ENCODE data around the gene CAMKMT.

- TF ChIP-seq, protein P1, sequence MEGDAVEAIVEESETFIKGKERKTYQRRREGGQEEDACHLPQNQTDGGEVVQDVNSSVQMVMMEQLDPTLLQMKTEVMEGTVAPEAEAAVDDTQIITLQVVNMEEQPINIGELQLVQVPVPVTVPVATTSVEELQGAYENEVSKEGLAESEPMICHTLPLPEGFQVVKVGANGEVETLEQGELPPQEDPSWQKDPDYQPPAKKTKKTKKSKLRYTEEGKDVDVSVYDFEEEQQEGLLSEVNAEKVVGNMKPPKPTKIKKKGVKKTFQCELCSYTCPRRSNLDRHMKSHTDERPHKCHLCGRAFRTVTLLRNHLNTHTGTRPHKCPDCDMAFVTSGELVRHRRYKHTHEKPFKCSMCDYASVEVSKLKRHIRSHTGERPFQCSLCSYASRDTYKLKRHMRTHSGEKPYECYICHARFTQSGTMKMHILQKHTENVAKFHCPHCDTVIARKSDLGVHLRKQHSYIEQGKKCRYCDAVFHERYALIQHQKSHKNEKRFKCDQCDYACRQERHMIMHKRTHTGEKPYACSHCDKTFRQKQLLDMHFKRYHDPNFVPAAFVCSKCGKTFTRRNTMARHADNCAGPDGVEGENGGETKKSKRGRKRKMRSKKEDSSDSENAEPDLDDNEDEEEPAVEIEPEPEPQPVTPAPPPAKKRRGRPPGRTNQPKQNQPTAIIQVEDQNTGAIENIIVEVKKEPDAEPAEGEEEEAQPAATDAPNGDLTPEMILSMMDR (conservative IDR thresholded peaks at IDR 0.05; ENCODE audit: low read depth in 2 of 2), result no peak
- TF ChIP-seq EZH2 (IDR thresholded peaks at IDR 0.05; ENCODE audit: low read depth, unreplicated experiment) (no peak), POLR2AphosphoS5 (IDR thresholded peaks at IDR 0.05; ENCODE audit: low read depth) (no peak), CREB1 (CRISPR knock-in tag; IDR thresholded peaks at IDR 0.05; ENCODE audit: low read depth) (no peak), NANOG (IDR thresholded peaks at IDR 0.05; ENCODE audit: borderline replicate concordance) (no peak), EZH2phosphoT487 (IDR thresholded peaks at IDR 0.05; ENCODE audit: unreplicated experiment) (no peak), ZNF114 (CRISPR knock-in tag; IDR thresholded peaks at IDR 0.05) (no peak), JUNB (IDR thresholded peaks at IDR 0.05; ENCODE audit: unreplicated experiment) (no peak), ZNF331 (CRISPR knock-in tag; IDR thresholded peaks at IDR 0.05; ENCODE audit: low read depth) (no peak), STAT1 (IDR thresholded peaks at IDR 0.05; ENCODE audit: unreplicated experiment) (no peak)
- TF ChIP-seq, protein P2, sequence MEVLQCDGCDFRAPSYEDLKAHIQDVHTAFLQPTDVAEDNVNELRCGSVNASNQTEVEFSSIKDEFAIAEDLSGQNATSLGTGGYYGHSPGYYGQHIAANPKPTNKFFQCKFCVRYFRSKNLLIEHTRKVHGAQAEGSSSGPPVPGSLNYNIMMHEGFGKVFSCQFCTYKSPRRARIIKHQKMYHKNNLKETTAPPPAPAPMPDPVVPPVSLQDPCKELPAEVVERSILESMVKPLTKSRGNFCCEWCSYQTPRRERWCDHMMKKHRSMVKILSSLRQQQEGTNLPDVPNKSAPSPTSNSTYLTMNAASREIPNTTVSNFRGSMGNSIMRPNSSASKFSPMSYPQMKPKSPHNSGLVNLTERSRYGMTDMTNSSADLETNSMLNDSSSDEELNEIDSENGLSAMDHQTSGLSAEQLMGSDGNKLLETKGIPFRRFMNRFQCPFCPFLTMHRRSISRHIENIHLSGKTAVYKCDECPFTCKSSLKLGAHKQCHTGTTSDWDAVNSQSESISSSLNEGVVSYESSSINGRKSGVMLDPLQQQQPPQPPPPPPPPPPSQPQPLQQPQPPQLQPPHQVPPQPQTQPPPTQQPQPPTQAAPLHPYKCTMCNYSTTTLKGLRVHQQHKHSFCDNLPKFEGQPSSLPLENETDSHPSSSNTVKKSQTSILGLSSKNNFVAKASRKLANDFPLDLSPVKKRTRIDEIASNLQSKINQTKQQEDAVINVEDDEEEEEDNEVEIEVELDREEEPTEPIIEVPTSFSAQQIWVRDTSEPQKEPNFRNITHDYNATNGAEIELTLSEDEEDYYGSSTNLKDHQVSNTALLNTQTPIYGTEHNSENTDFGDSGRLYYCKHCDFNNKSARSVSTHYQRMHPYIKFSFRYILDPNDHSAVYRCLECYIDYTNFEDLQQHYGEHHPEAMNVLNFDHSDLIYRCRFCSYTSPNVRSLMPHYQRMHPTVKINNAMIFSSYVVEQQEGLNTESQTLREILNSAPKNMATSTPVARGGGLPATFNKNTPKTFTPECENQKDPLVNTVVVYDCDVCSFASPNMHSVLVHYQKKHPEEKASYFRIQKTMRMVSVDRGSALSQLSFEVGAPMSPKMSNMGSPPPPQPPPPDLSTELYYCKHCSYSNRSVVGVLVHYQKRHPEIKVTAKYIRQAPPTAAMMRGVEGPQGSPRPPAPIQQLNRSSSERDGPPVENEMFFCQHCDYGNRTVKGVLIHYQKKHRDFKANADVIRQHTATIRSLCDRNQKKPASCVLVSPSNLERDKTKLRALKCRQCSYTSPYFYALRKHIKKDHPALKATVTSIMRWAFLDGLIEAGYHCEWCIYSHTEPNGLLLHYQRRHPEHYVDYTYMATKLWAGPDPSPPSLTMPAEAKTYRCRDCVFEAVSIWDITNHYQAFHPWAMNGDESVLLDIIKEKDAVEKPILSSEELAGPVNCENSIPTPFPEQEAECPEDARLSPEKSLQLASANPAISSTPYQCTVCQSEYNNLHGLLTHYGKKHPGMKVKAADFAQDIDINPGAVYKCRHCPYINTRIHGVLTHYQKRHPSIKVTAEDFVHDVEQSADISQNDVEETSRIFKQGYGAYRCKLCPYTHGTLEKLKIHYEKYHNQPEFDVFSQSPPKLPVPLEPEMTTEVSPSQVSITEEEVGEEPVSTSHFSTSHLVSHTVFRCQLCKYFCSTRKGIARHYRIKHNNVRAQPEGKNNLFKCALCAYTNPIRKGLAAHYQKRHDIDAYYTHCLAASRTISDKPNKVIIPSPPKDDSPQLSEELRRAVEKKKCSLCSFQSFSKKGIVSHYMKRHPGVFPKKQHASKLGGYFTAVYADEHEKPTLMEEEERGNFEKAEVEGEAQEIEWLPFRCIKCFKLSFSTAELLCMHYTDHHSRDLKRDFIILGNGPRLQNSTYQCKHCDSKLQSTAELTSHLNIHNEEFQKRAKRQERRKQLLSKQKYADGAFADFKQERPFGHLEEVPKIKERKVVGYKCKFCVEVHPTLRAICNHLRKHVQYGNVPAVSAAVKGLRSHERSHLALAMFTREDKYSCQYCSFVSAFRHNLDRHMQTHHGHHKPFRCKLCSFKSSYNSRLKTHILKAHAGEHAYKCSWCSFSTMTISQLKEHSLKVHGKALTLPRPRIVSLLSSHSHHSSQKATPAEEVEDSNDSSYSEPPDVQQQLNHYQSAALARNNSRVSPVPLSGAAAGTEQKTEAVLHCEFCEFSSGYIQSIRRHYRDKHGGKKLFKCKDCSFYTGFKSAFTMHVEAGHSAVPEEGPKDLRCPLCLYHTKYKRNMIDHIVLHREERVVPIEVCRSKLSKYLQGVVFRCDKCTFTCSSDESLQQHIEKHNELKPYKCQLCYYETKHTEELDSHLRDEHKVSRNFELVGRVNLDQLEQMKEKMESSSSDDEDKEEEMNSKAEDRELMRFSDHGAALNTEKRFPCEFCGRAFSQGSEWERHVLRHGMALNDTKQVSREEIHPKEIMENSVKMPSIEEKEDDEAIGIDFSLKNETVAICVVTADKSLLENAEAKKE (CRISPR knock-in tag; IDR thresholded peaks at IDR 0.05), result no peak
- TF ChIP-seq, protein P3, sequence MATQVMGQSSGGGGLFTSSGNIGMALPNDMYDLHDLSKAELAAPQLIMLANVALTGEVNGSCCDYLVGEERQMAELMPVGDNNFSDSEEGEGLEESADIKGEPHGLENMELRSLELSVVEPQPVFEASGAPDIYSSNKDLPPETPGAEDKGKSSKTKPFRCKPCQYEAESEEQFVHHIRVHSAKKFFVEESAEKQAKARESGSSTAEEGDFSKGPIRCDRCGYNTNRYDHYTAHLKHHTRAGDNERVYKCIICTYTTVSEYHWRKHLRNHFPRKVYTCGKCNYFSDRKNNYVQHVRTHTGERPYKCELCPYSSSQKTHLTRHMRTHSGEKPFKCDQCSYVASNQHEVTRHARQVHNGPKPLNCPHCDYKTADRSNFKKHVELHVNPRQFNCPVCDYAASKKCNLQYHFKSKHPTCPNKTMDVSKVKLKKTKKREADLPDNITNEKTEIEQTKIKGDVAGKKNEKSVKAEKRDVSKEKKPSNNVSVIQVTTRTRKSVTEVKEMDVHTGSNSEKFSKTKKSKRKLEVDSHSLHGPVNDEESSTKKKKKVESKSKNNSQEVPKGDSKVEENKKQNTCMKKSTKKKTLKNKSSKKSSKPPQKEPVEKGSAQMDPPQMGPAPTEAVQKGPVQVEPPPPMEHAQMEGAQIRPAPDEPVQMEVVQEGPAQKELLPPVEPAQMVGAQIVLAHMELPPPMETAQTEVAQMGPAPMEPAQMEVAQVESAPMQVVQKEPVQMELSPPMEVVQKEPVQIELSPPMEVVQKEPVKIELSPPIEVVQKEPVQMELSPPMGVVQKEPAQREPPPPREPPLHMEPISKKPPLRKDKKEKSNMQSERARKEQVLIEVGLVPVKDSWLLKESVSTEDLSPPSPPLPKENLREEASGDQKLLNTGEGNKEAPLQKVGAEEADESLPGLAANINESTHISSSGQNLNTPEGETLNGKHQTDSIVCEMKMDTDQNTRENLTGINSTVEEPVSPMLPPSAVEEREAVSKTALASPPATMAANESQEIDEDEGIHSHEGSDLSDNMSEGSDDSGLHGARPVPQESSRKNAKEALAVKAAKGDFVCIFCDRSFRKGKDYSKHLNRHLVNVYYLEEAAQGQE (IDR thresholded peaks at IDR 0.05; ENCODE audit: unreplicated experiment), result no peak
- TF ChIP-seq, protein P4, sequence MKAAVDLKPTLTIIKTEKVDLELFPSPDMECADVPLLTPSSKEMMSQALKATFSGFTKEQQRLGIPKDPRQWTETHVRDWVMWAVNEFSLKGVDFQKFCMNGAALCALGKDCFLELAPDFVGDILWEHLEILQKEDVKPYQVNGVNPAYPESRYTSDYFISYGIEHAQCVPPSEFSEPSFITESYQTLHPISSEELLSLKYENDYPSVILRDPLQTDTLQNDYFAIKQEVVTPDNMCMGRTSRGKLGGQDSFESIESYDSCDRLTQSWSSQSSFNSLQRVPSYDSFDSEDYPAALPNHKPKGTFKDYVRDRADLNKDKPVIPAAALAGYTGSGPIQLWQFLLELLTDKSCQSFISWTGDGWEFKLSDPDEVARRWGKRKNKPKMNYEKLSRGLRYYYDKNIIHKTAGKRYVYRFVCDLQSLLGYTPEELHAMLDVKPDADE (IDR thresholded peaks at IDR 0.05), result no peak
Measured at GRCh38 chr2:44798139-44798659, 436.5 kb downstream of the CAMKMT start.

Data from GM23338 (cell line).